GM18907 (cell line): Measurements from ENCODE around the gene SGCG.
"Not testable (repeated sequence)": the region's sequence is repeated elsewhere in the genome, so short reads cannot be mapped to it uniquely, and the experiment has no call there.

Source experiments
- ATAC-seq: cut with Tn5 transposase; IDR thresholded peaks from one replicate; pipeline ENCODE4 v1.9.1; 2021; ENCODE audit warnings: mild to moderate bottlenecking, moderate library complexity; ENCODE audit not compliant: unreplicated experiment

Gene SGCG

GRCh38 chr13:23205807-23206206 is 25.0 kb downstream of the SGCG start:
- no peak for ATAC-seq

GRCh38 chr13:23212671-23213070 is 31.9 kb downstream of the SGCG start:
- ATAC-seq, result no peak

- ATAC-seq, result no peak
These were observed 50.5 kb downstream of the SGCG start for GRCh38 chr13:23231241-23231640.

GRCh38 chr13:23235994-23236393 is 55.2 kb downstream of the SGCG start:
- ATAC-seq, result no peak

- ATAC-seq, result no peak
These were observed 62.3 kb downstream of the SGCG start for GRCh38 chr13:23243066-23243465.

- not testable (repeated sequence) for ATAC-seq
These were observed 67.6 kb downstream of the SGCG start for GRCh38 chr13:23248410-23248809.

GRCh38 chr13:23254506-23254905 is 73.7 kb downstream of the SGCG start:
- no peak for ATAC-seq

- no peak for ATAC-seq
These were observed 86.8 kb downstream of the SGCG start for GRCh38 chr13:23267571-23267970.

GRCh38 chr13:23268441-23268840 is 87.7 kb downstream of the SGCG start:
- ATAC-seq, result peak; percentile 99

GRCh38 chr13:23271331-23271730 is 90.6 kb downstream of the SGCG start:
- ATAC-seq, result no peak

- ATAC-seq, result no peak
These were observed 92.7 kb downstream of the SGCG start for GRCh38 chr13:23273498-23273897.

GRCh38 chr13:23279321-23279720 is 98.5 kb downstream of the SGCG start:
- no peak for ATAC-seq

- no peak for ATAC-seq
These were observed 107.8 kb downstream of the SGCG start for GRCh38 chr13:23288564-23288963.

- ATAC-seq, result no peak
These were observed 108.2 kb downstream of the SGCG start for GRCh38 chr13:23288995-23289394.

GRCh38 chr13:23289917-23290357 is 109.2 kb downstream of the SGCG start:
- no peak for ATAC-seq

- no peak for ATAC-seq
These were observed 111.8 kb downstream of the SGCG start for GRCh38 chr13:23292586-23292985.

- ATAC-seq, result not testable (repeated sequence)
These were observed 134.1 kb downstream of the SGCG start for GRCh38 chr13:23314837-23315236.

- no peak for ATAC-seq
These were observed 139.1 kb downstream of the SGCG start for GRCh38 chr13:23319883-23320224.

GRCh38 chr13:23320926-23321534 is 140.3 kb downstream of the SGCG start:
- ATAC-seq, result peak; percentile 32

- peak; percentile 86 for ATAC-seq
These were observed 140.9 kb downstream of the SGCG start for GRCh38 chr13:23321535-23322241.

- ATAC-seq, result no peak
These were observed 141.9 kb downstream of the SGCG start for GRCh38 chr13:23322353-23323336.
